ENCODE data around the gene CLK4.

Gene CLK4

DNA sequence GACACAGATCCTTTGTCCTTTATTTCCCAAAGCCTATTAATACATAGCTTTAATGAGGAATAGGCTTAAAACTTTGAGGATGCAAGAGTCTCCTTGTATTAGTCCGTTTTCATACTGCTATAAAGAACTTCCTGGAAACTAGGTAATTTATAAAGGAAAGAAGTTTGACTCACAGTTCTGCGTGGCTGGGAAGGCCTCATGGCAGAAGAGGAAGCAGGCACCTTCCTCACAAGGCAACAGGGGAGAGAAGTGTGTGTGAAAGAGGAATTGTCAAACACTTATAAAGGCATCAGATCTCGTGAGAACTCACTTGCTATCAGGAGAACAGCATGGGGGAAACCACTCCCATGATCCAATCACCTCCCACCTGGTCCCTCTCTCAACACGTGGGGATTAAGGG lies 5.4 kb upstream of the CLK4 start:
- no peak for DNase-seq

- DNase-seq = no peak
These were observed 4.1 kb upstream of the CLK4 start for GRCh38 chr5:178630951-178631350.

GRCh38 chr5:178630475-178630930 lies 3.7 kb upstream of the CLK4 start:
- no peak for DNase-seq

DNA sequence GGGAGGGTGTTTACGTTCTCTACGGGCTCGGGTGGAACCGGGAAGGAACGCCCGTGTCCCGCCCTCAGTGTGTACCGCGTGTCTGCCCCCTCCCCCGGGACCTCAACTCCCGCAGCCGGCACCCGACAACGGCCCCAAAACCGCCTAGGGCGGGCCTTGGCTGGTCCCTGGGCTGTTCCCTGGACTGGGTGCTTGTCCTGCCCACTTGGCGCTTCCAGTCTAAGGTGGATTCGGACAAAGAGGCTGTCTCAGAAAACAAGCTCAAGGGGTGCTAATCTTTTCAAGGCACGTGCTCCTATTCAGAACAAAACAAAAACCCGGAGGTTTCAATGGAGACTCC lies 379 bp upstream of the CLK4 start:
- DNase-seq = peak in 1 of 2 experiments; percentile 19

DNA sequence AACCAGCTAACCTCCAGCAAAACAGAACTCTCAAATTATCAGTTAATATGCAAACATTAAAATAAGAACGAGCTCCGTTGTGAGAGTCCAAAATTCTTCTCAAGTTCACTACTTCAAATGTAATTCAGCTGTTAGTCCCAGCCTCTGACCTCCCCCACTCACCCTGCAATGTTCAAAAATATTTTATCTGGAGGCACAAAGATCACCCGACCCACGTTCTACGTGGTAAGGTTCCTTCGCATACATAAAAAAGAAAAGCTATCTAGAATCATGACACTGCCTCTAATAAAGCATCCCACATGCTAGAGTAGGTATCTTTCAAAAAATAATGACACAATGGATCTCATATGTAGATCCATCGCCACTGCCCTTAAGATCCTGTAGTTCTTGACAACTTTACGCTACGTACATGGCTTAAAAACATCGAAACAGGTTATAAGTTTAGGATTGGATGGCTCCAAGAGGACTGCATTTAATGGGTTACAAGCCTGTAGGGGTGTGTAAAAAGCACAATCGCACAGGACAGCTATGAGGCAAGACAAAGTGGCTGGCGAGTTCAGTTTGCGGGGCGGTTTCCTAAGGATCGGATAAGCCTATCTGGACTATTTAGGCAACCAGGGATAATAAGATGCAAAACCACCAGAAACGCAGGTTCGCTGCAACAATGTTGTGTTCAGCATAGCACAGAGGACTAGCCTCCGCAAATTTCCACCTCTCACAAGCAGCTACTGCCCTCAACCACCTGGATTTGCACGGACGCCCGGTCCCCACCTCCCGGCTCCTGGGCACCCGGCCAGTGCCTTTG lies 969 bp downstream of the CLK4 start:
- no peak for DNase-seq

- DNase-seq = no peak
These were observed 2.0 kb downstream of the CLK4 start for GRCh38 chr5:178624631-178625546.

GRCh38 chr5:178622679-178623247 lies 4.1 kb downstream of the CLK4 start:
- DNase-seq = no peak

- no peak for DNase-seq
These were observed 7.5 kb downstream of the CLK4 start for GRCh38 chr5:178619390-178619789.

- no peak for DNase-seq
These were observed 14.6 kb downstream of the CLK4 start for GRCh38 chr5:178612299-178612698.

DNA sequence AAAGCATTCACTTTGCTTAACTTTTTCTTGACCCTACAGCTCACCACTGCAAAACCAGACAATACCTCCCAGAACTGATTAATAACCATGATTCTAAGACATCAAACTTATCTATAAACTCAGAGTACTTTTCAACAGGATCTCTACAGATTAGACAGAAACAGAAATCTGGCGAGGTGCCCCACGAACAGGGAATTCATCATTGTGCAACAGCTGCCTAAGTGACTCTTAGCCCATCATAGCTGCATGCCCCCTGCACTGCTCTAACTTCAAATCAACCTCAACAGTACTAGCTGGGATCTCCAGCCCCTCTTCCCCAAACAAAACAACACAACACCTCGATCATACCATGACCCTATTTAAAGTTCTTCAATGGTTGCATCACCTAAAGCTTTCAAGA lies 20.6 kb downstream of the CLK4 start:
- no peak for DNase-seq

GRCh38 chr5:178605788-178606187 lies 21.1 kb downstream of the CLK4 start:
- no peak for DNase-seq

DNA sequence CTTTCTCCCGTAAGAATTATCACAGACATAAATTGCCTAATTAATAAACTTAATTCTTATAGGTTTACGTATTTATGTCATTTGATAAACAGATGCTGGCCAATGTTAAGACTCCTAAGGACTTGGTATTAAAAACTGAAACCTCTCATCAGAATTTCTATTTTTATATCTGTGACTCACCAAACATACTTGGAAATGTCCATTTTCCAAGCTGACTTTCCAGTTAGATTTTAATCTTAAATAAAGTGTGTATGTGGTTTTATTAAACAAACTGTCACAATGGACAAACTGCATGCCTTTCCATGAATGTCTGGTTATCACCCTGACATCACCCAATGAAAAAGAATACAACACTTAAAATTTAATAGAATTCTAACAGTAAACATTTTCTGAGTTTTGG lies 24.1 kb downstream of the CLK4 start:
- DNase-seq = no peak

GRCh38 chr5:178595750-178596149 lies 31.1 kb downstream of the CLK4 start:
- DNase-seq = no peak

DNA sequence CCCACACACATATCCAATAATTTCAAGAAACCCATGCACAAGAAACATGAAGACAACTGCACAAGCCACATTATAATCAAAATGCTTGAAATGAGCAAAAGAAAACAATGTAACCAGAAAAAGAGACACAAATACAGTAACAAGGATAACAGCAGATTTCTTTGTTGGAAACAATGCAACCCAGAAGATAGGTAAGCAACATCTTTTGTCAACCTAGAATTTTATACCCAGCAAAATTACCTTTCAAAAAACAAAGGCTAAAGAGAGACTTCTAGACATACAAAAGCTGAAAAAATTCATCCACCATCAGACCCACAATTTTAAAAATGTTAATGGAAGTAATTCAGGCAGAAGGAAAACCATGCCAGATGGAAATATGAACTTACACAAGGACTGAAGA lies 31.7 kb downstream of the CLK4 start:
- DNase-seq = no peak

- no peak for DNase-seq
These were observed 35.9 kb downstream of the CLK4 start for GRCh38 chr5:178590924-178591423.

DNA sequence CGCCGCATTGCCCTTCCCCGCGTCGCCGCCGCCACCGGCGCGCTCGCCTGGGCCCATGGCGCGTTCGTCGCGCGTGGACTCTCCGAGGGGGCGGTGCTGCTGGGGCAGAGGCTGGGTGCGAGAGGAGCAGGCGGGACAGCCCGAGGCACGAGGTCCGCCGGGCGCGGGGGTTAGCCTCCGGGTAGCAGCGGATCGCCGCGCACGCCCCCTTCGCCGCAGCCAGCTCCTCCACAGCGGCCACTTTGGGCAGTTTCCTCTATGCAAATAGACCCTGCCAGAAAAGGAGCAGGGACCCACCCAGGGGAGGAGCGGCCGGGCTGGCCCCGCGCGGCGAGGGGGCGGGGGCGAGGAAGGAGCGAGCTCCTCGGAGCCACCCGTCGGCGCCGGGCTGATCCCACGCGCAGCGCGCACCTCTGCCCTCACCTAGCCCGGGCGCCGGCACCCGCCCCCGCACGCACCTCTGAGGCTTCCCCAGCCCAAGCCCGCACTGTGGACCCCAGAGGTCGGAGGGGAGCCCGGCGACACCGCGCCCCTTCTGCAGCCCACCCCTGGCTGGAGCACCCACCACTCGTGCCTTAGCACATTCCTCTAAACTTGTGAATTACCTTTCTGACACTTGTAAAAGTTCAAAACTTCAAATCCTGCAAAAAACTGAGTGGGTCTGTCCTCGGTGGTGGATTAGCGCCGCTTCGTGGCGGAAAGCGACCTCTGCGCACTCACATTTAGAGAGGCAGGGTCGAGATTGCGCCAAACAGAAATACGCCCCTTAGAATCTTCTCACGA lies 36.5 kb downstream of the CLK4 start, which contains the start of gene COL23A1:
TSS of gene COL23A1 (minus strand) at position 253 of the 783 bp plus-strand sequence.
- DNase-seq = no peak

- DNase-seq = no peak
These were observed 37.4 kb downstream of the CLK4 start for GRCh38 chr5:178589180-178590140.

DNA sequence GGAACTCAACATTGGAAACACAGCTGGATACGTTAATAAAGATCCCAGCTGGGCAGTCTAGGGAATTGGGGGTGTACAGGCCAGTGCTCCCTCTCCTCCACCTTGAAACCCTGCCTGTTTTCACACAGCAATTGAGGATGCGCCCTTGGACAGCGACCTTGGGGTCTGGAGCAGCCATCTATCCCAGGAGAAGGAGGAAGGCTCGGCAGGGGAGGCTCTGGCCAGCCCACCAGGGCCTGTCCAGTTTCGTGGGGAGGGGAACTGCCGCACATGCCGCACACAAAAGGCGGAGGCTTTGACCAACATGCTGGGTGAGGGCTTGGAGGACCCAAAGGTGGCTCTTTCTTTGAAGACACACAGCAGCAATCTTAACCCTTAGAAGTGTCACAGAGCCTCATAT lies 38.1 kb downstream of the CLK4 start:
- DNase-seq = no peak

DNA sequence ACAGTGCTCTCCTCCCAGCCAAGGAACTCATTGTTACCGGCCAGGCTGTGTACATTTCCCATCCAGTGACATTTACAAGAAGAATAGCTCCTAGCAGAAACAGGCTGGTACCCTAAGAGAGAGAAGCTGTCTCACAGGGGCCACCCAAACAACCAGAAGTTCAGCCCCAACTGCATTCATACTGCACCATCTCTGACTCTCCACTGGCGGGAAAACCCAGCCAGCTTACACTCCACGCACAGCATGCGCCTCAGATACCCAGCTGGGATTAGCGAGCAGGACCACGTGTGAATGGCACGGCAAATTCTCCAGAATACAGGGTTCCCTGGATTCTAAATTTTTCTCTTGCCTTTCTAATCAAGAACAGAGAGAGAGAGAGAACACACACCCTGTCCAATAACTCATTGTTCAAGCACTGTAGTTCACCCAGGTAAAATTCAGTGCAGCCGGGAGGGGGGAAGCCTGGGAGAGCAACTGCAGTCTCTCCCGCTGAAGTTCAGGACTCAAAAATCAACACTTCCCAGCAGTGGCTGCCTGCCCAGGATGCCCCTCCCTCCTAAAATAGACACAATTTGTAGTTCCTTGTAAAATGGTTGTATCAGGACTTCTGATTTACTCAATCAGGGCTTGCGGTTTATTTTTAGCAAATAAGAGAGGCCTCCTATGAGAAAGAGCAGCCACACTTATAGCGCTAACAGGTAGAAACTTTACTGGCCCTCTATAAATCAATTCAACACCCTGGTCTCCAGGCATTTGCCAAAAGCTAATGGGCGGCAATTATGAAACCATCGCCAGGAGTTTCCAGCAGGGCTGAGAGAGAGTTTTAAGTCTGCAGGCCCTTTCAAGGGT lies 38.9 kb downstream of the CLK4 start:
- no peak for DNase-seq

- no peak for DNase-seq
These were observed 40.5 kb downstream of the CLK4 start for GRCh38 chr5:178586396-178586795.

All from NCI-H2081 (cell line).